ENCODE results near the gene NINJ1. TPM values are rescaled to one million over a fixed set of nuclear protein-coding genes. Genes with fewer than 3 reads are reported as not detected.

NINJ1 gene
- total RNA-seq, 2 experiments from 2014 or later, result 118 to 120 TPM

DNA sequence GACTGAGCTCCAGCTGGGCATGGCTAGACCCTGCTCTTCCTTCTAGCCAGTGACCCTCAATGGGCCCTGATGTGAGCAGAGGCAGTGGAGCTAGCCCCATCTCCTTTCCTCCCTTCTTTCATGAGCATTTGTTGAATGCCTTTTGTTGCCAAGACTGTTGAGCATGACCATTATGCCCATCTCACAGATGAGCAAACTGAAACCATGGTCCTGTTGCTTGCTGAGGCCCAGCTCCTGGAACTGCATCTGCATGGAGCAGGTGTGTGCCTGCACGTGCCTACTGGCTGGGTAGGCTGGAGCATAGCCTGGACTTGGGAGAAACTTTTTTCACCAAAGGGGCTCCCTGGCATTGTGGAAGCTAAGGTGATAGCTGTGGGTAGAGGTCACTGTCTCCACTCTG lies 46.9 kb upstream of the NINJ1 start:
- ChIA-PET POLR2A (interaction anchor here (1.0 kb wide), 1 partner anchor 23 kb away, joined by 3 read pairs; no protein-coding TSS in a partner anchor), CTCF (interaction anchor here (0.9 kb wide), 1 partner anchor 13 kb away, joined by 3 read pairs; no protein-coding TSS in a partner anchor)
- Mint-ChIP-seq H3K9me3 (no peaks in the 10 kb centered on the region), H3K4me1 (ENCODE audit: low read depth) (no peaks in the 10 kb centered on the region), H3K27me3 (peaks cover 30% of the 10 kb centered on the region), H3K36me3 (ENCODE audit: low read depth) (no peaks in the 10 kb centered on the region), H3K4me3 (no peak overlapping the region), H3K27ac (no peak overlapping the region)
- ATAC-seq (no peak), DNase-seq (no peak)
- intact Hi-C loops (cut with micrococcal nuclease), result no loop called here
- TF ChIP-seq, protein P1, sequence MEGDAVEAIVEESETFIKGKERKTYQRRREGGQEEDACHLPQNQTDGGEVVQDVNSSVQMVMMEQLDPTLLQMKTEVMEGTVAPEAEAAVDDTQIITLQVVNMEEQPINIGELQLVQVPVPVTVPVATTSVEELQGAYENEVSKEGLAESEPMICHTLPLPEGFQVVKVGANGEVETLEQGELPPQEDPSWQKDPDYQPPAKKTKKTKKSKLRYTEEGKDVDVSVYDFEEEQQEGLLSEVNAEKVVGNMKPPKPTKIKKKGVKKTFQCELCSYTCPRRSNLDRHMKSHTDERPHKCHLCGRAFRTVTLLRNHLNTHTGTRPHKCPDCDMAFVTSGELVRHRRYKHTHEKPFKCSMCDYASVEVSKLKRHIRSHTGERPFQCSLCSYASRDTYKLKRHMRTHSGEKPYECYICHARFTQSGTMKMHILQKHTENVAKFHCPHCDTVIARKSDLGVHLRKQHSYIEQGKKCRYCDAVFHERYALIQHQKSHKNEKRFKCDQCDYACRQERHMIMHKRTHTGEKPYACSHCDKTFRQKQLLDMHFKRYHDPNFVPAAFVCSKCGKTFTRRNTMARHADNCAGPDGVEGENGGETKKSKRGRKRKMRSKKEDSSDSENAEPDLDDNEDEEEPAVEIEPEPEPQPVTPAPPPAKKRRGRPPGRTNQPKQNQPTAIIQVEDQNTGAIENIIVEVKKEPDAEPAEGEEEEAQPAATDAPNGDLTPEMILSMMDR (IDR thresholded peaks at IDR 0.05), result no peak

DNA sequence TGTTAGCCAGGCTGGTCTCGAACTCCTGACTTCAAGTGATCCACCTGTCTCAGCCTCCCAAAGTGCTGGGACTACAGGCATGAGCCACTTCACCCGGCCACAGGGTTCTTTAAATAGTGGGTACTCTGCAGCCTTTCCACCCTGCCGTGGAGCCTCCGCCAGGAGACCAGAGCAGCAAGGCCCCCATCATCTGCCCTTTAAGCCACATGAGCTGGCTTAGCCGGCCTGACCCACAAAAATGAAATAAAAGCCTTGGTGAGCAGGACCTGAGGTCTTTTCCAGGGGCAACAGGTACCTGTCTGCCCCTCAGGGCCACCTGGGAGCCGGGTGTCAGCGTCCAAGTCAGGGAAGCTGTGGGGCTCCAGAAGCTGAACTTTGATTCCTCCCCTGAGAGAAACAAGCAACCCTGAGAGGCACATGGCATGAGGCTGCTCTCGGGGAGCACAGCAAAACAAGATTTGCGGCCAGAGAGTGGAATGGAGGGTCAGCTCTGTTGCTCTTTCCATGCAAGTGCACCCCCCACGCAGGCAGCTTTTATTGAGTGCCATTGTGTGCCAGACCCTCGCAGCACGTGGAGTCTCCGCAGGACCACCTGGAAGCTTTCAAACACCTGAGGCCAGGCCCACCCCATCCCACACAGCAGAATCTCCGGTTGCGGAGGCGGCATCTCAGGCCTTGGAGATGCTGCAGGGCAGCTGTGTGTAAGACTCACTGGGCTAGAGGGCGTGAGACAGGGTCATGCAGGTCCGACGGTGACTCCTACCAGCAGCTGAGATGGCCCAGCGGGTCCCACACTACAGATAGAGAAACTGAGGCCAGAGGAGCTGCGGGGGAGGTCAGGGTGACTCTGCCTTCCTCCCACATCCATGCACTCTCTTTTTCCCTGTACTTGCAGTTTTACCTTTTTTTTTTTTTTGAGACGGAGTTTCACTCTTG lies 45.1 kb upstream of the NINJ1 start:
- Mint-ChIP-seq H3K4me1 (ENCODE audit: low read depth) (no peaks in the 10 kb centered on the region), H3K27ac (no peak overlapping the region), H3K27me3 (peaks cover 23% of the 10 kb centered on the region), H3K9me3 (no peaks in the 10 kb centered on the region), H3K36me3 (ENCODE audit: low read depth) (no peaks in the 10 kb centered on the region), H3K4me3 (no peak overlapping the region)
- ATAC-seq, result no peak
- DNase-seq, result no peak
- ChIA-PET POLR2A (no interaction called here), CTCF (no interaction called here)
- intact Hi-C loops (cut with micrococcal nuclease), result no loop called here
- TF ChIP-seq, protein P1 (IDR thresholded peaks at IDR 0.05), result no peak

DNA sequence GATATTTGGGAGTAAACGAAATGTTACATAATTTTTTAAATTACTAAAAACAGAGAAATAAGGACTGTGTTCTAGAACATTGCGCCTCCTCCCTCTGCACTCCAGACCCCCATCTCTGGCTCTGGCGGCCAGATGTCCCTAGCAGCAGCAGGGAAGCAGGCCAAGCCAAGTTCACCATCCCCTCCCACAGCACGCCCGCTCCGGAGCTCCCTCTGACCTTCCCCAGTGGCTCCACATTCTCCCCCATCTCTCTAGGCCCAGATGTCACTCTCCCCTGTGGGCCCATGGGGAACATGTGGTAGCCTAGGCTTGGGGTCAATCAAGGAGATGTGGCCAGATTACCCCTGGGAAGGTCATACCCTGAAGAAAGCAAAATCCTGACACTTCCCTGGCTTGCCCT lies 43.6 kb upstream of the NINJ1 start:
- H3K4me1 Mint-ChIP-seq (ENCODE audit: low read depth), result peaks cover 2% of the 10 kb centered on the region
- TF ChIP-seq, protein P1 (IDR thresholded peaks at IDR 0.05), result no peak

DNA sequence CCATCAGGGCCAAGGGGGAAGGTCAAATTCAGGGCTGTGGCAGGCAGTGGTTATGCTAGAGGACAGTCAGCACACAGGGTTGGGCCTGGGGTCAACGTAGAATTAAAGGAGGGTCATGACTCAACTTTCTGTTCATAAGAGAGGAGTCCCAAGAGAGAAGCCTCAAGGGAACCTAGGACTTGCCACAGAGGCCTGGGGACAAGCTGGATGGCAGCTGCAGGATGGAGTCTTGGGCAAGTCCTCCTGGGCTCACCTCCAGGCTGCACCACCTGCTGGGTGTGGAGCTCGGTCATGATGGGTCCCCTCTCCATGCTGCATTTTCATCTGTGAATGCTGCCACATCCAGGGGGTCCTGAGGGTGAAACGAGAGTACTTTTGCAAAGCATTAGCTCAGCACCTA lies 40.9 kb upstream of the NINJ1 start:
- TF ChIP-seq, protein P1 (IDR thresholded peaks at IDR 0.05), result no peak
- ATAC-seq (no peak), DNase-seq (no peak)
- Mint-ChIP-seq H3K4me3 (no peak overlapping the region), H3K27ac (no peak overlapping the region), H3K36me3 (ENCODE audit: low read depth) (no peaks in the 10 kb centered on the region), H3K27me3 (peaks cover under 1% of the 10 kb centered on the region), H3K4me1 (ENCODE audit: low read depth) (peaks cover 2% of the 10 kb centered on the region), H3K9me3 (no peaks in the 10 kb centered on the region)
- ChIA-PET CTCF (interaction anchor here (0.8 kb wide), 1 partner anchor 21 kb away, joined by 3 read pairs; no protein-coding TSS in a partner anchor), POLR2A (no interaction called here)
- intact Hi-C loops (cut with micrococcal nuclease), result no loop called here

More for the DNA sequence above, 43.6 kb upstream of the NINJ1 start:
- peaks cover 12% of the 10 kb centered on the region for H3K27me3 Mint-ChIP-seq
- no peak overlapping the region for H3K27ac Mint-ChIP-seq
- H3K9me3 Mint-ChIP-seq, result no peaks in the 10 kb centered on the region
- H3K36me3 Mint-ChIP-seq (ENCODE audit: low read depth), result no peaks in the 10 kb centered on the region
- CTCF ChIA-PET, result no interaction called here
- DNase-seq (no peak), ATAC-seq (no peak)
- POLR2A ChIA-PET, result no interaction called here
- intact Hi-C loops (cut with micrococcal nuclease), result no loop called here
- no peak overlapping the region for H3K4me3 Mint-ChIP-seq

DNA sequence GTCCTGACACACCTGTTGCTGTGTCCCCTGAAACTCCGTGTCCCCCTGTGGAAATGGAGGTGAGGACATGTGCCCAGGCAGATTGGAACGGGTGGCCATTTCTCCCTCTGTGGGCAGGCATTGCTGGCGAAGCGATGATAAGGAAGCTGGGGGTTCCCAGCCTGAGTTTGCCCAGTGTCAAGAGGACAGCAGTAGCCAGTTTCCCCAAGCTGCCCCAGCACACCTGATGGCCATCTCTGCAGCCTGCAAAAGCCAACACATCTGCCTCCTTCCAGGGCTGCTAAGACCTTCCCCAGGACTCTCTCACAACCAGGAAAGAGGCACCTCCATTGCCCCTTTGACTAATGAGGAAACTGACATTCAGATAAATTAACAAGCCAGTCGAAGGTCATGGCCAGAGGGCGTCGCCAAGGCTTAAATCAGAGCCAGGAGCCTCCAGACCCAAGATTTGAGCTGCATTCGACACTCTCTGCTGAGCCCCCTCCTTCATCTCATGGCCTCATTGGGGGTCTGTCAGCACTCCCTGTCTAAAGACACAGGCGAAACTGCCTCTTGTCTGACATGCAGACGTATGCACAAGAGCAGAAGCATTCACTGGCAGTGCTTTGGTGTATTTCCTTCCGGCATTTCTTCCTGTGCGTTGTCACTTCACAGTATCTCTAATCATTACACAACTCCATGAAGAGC lies 39.5 kb upstream of the NINJ1 start:
- intact Hi-C loops (cut with micrococcal nuclease), result no loop called here
- DNase-seq (no peak), ATAC-seq (no peak)
- H3K9me3 Mint-ChIP-seq, result no peaks in the 10 kb centered on the region
- H3K36me3 Mint-ChIP-seq (ENCODE audit: low read depth), result no peaks in the 10 kb centered on the region
- CTCF ChIA-PET, result no interaction called here
- POLR2A ChIA-PET, result interaction anchor here (0.6 kb wide), 1 partner anchor 161 kb away, joined by 3 read pairs; no protein-coding TSS in a partner anchor
- H3K27me3 Mint-ChIP-seq, result no peaks in the 10 kb centered on the region
- no peak overlapping the region for H3K4me3 Mint-ChIP-seq
- H3K27ac Mint-ChIP-seq, result no peak overlapping the region
- H3K4me1 Mint-ChIP-seq (ENCODE audit: low read depth), result peaks cover 2% of the 10 kb centered on the region
- TF ChIP-seq, protein P1 (IDR thresholded peaks at IDR 0.05), result no peak

All from activated CD8-positive, alpha-beta T cell treated with anti-CD3 and anti-CD28 coated beads for 36 hours (primary cell).